GM19238 (cell line): ENCODE measurements around the gene HAUS1.
"Not testable (repeated sequence)": the region's sequence is repeated elsewhere in the genome, so short reads cannot be mapped to it uniquely, and the experiment has no call there.

Experiments used
- DNase-seq: peaks from one replicate; pipeline ENCODE4 v3.0.0; 2011; ENCODE audit warnings: low spot score; ENCODE audit not compliant: insufficient read length

The HAUS1 gene

DNA sequence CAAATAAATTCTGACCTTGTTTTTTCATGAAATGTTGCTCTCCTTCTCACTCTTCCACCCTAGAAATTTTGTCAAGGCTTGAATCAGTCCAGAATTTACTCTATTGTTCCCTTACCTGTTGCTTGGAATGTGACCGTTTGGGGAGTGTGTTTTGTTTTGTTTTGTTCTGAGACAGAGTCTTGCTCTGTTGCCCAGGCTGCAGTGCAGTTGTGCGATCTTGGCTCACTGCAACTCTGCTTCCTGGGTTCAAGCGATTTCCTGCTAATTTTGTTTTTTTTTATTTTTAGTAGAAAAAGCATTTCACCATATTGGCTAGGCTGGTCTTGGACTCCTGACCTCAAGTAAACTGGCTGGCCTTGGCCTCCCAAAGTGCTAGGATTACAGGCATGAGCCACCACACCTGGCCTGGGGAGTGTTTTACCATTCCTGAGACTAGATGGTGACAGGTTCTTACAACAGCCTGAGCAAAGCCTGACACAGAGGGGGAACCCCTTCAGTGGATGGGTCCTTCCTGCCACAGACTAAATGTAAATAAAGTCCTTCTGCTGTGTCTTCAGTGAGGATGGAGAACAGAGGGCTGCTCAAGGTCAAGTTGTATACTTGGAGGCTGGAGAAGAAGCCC lies 52.0 kb downstream of the HAUS1 start:
- DNase-seq, result no peak

- DNase-seq, result no peak
These were observed 52.7 kb downstream of the HAUS1 start for GRCh38 chr18:46156843-46157242.

GRCh38 chr18:46158499-46158898 lies 54.3 kb downstream of the HAUS1 start:
- no peak for DNase-seq

- DNase-seq, result no peak
These were observed 56.0 kb downstream of the HAUS1 start for GRCh38 chr18:46160050-46160798.

DNA sequence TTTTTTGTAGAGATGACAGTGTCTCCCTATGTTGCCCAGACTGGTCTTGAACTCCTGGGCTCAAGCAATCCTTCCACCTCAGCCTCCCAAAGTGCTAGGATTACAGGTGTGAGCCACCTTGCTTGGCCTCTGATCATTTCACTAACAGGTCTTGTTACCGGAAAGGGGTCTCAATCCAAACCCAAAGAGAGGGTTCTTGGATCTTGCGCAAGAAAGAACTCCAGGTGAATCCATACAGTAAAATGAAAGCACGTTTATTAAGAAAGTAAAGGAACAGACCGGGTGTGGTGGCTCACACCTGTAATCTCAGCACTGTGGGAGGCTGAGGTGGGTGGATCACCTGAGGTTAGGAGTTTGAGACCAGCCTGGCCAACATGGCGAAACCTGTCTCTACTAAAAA lies 56.7 kb downstream of the HAUS1 start:
- DNase-seq, result not testable (repeated sequence)

DNA sequence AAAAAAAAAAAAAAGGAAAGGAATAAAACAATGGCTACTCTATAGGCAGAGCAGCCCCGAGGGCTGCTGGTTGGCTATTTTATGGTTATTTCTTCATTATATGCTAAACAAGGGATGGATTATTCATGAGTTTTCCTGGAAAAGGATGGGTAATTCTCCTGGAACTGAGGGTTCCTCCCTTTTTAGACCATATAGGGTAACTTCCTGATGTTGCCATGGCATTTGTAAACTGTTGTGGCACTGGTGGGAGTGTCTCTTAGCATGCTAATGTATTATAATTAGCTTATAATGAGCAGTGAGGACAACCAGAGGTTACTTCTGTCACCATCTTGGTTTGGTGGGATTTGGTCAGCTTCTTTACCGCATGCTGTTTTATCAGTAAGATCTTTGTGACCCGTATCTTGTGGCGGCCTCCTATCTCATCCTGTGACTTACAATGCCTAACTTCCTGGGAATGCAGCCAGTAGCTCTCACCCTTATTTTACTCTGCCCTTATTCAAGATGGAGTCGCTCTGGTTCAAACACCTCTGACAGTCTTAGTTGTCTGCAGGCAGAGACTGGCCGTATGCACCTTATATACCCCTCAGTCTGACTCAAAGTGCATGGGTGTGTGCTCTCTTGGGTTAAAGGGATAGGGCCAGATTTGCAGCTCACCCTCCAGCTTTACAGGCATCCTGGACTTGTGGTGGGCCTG lies 57.7 kb downstream of the HAUS1 start:
- no peak for DNase-seq

DNA sequence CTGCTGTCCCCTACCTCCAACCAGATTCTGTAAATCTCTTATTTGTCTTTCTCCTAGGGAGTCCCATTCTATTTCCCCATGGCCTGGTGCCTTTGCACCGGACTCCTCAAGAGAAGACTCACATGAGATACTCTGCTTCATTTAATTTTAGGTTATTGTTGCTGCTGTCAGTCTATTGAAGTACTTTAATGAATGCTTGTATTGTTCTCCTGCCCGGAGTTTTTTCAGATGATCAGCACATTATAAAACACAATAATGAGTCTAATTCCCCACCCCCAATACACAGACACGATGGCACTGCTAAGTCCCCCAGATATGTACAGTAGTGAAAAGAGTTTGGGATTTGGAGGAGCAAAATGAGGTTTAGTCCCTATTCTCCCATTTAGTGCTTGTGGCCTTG lies 58.9 kb downstream of the HAUS1 start:
- DNase-seq, result no peak

- DNase-seq, result no peak
These were observed 59.8 kb downstream of the HAUS1 start for GRCh38 chr18:46163941-46164499.

- not testable (repeated sequence) for DNase-seq
These were observed 60.3 kb downstream of the HAUS1 start for GRCh38 chr18:46164502-46164901.

DNA sequence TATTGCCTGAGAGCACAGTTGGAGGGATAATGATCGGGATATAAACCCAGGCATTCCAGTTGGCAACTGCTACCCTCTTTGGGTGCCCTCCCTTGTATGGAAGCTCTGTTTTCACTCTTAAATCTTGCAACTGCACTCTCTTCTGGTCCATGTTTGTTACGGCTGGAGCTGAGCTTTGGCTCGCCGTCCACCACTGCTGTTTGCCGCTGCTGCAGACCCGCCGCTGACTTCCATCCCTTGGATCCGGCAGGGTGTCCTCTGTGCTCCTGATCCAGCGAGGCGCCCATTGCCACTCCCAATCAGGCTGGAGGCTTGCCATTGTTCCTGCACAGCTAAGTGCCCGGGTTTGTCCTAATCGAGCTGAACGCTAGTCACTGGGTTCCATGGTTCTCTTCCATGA lies 60.7 kb downstream of the HAUS1 start:
- DNase-seq, result no peak

- DNase-seq, result no peak
These were observed 62.2 kb downstream of the HAUS1 start for GRCh38 chr18:46166261-46166970.

GRCh38 chr18:46167971-46168370 lies 63.8 kb downstream of the HAUS1 start:
- DNase-seq, result peak; percentile 67

DNA sequence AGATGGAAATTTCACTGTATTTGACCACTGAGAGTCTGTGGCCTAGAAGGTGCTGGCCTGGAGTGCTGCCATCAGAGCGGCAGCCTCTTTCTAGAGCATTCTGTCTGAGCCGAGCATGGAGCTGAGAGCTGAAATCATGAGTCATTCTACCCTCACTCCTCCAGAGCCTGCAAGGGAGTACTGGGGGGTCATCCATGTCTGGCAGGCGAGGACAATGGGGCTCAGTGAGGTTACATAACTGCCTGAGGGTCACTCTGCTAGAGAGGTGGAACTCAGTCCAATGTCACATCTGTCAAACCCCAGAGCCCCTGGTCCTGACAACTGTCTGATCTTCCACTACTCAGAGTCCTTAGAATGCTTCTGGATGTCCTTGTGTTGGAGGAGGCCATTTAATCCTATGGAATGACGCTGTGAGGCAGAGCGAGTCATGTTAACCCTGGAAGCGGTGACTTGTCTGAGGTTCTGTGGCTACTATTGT lies 65.3 kb downstream of the HAUS1 start:
- no peak for DNase-seq

DNA sequence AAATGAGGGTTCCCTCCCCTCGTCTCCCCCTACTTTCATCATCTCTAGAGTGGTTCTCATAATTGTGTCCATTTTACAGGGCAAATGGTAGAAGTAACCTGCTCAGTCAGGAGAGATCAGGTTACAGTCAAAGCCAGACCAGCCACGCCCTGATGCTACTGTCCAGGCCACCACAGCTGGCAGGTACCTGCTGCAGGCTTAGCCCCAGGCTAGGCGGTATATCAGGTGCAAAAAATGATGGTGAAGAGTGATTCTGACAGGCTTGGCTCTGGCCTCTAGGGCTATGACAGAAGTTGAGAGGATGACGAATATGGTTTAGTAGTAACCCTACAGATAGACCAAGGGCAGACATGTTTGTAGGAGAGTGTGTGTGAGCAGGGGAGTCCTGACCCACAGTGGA lies 67.1 kb downstream of the HAUS1 start:
- DNase-seq, result no peak

DNA sequence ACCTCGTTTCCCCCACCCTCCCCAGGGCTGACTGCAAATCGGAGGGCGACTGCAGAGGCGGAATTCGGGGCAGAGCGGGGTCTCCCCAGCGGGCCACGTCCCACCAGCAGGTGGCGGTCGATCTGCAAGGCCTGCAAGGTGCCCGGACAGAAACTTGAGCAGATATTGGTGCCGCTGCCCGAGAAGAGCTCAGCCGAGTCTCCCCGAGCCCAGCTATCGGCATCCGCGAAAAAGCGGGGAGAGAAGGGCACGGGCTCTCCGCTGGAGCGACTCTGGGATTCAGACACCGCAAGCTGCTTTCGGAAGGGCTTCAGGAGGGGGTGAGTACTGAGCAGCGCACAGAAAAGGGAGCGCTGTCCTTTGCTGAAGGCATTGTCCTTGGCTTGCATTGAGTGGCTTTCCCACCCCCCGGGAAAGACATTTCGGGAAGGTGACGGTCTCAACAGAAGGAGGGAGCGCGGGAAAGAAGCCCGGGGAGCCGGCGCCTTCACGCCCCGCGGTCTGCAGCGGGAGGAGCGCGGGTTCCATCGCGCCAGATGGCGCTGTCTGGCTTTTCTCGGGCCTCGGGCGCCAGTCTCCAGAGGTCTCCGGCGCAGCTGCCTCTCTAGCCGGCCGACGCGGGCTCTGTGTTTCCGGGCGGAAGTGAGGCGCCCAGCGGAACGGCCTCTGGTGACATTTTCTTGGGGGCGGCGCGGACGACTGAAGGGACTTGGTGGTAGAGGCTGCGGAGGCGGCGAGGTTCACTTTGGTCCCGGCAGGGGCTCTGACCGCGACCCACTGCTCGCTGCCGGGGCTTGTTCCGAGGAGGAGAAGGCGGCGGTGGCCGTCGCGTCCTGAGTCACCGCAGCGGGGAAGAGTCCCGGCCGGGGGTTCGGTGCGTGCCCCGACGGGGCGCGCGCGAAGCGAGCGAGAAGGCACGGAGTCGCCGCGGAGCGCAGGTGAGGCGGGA lies 69.5 kb downstream of the HAUS1 start:
- peak; percentile 92 for DNase-seq

- peak; percentile 36 for DNase-seq
These were observed 70.3 kb downstream of the HAUS1 start for GRCh38 chr18:46174342-46175041.

DNA sequence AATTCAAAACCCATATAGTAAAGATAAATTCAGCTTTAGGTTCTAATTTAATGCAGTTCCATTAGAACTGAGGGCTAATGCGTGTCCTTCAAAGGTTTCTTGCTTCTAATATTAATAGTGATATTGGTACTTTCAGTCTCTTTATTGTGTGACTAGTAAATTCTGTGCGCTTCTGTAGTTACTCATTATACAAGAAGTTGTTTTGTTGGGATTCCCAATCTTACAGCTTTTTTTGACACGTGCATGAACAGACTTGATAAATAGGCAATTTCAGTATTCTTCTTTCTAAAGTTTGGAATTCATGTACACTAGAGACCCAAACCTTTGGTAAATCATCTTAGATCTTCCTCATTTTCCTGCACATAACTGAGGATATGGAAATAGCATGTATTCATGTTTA lies 71.8 kb downstream of the HAUS1 start:
- DNase-seq, result no peak
